Gastrocnemius medialis (tissue), 4 donors: ENCODE data around the gene MYOCD. TPM values are rescaled to one million over a fixed set of nuclear protein-coding genes. Genes with fewer than 3 reads are reported as not detected.

ENCODE experiments used
- ATAC-seq, 2 donors: fragments of 150-250 bp; one replicate each; pipeline ENCODE4 v1.9.1; 2016
- DNase-seq, 2 donors: peaks; one replicate each; pipeline ENCODE4 v3.0.0-alpha.2; 2019
- H3K27ac ChIP-seq, 4 donors: fragments of 200-600 bp; sonication (generic); 1 replicate in 1 of 4; 2 replicates in 3 of 4; pipeline ENCODE4 v1.5.1; 2016 to 2018; ENCODE audit warnings: mild to moderate bottlenecking in 2 of 4, moderate library complexity in 1 of 4
- H3K27me3 ChIP-seq, 3 donors: fragments of 200-600 bp; sonication (generic) in 2 of 3; 1 replicate in 1 of 3; 2 replicates in 2 of 3; pipeline versions ENCODE4 v1.5.1 to v1.6.0; 2016 to 2019; ENCODE audit warnings: mild to moderate bottlenecking in 1 of 3, moderate library complexity in 1 of 3
- H3K36me3 ChIP-seq, 2 donors: fragments of 200-600 bp; sonication (generic) in 1 of 2; one replicate each; pipeline ENCODE4 v1.5.1; 2017 to 2018
- H3K4me1 ChIP-seq, 2 donors: fragments of 200-600 bp; sonication (generic) in 1 of 2; one replicate each; pipeline ENCODE4 v1.5.1; 2016 to 2017; ENCODE audit warnings: mild to moderate bottlenecking in 2 of 2
- H3K4me3 ChIP-seq, 4 donors: fragments of 200-600 bp; sonication (generic) in 3 of 4; 1 replicate in 1 of 4; 2 replicates in 3 of 4; pipeline ENCODE4 v1.5.1; 2016 to 2019; ENCODE audit warnings: mild to moderate bottlenecking in 2 of 4
- H3K9me3 ChIP-seq, 3 donors: fragments of 200-600 bp; sonication (generic) in 2 of 3; 1 replicate in 1 of 3; 2 replicates in 2 of 3; pipeline ENCODE4 v1.5.1; 2016 to 2019
- CTCF ChIP-seq, 5 experiments: fragments of 450-650 bp in 3 of 5; fragments of 200-600 bp in 2 of 5; sonication (generic) in 2 of 5; IDR thresholded peaks in 4 of 5; conservative IDR thresholded peaks in 1 of 5; 1 replicate in 4 of 5; 2 replicates in 1 of 5; pipeline ENCODE4 v1.5.1; 2016 to 2019; ENCODE audit warnings: antibody characterized with exemption in 5 of 5, mild to moderate bottlenecking in 3 of 5, moderate library complexity in 3 of 5
- POLR2A ChIP-seq, 2 donors: fragments of 450-650 bp; IDR thresholded peaks; one replicate each; pipeline ENCODE4 v1.6.1; 2017; ENCODE audit warnings: antibody characterized with exemption in 2 of 2, mild to moderate bottlenecking in 2 of 2, moderate library complexity in 2 of 2
- in situ Hi-C, 4 donors: fragments of 200-750 bp; cut with MboI; loops; one replicate each; pipeline versions ENCODE4 v1.15.0 to v1.8.0; 2017; ENCODE audit warnings: low sequenced_read_pairs in 4 of 4
- intact Hi-C: fragments of 100-400 bp; cut with DNase I; formaldehyde crosslinking; loops from one replicate; pipeline ENCODE4 v1.15.1; 2023; ENCODE audit warnings: low total_unique reads
- total RNA-seq, 4 donors: library from RNA; depleted of rRNA; stranded (reverse); fragments of >200 nt; gene quantifications; one replicate each; pipeline versions ENCODE4 v1.1.0 to v1.2.3, GENCODE V29; 2016

Gene MYOCD
- total RNA-seq, 4 donors from 2014 or later, result 0.36 to 2.7 (median 1.2) TPM

DNA sequence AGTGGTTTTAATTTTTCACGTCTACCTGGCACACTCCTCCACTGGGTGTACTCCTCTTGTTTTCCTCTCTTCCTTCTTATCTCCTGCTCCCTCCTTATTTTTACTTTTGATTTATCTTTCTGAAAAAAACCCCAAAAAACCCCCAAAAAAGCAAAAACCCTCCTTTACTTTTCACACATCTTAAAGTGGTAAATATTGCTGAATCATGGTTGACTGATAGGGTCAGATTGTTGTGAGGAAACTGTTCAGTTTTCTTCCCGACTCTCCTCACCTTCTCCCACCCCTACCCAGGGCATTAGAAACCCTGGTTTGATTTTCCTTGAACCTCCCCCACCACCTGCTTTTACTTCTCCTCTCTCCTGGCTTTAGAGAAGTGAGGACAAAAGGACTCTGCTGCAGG is 149.0 kb downstream of the MYOCD start:
- in situ Hi-C loops (loop anchor here in 1 of 4 donors (10.0 kb wide), 1 partner anchor 60 kb away; no protein-coding TSS in a partner anchor), intact Hi-C loops (no loop called here)
- Histone ChIP-seq H3K9me3 (no peaks in the 10 kb centered on the region), H3K4me1 (no peaks in the 10 kb centered on the region), H3K4me3 (no peak overlapping the region), H3K36me3 (no peaks in the 10 kb centered on the region), H3K27ac (no peak overlapping the region), H3K27me3 (no peaks in the 10 kb centered on the region)
- DNase-seq (no peak), ATAC-seq (no peak)
- TF ChIP-seq CTCF (IDR thresholded peaks at IDR 0.05 in 4 of 5, conservative IDR thresholded peaks at IDR 0.05 in 1 of 5), result no peak
- no peak for TF ChIP-seq POLR2A (IDR thresholded peaks at IDR 0.05)

DNA sequence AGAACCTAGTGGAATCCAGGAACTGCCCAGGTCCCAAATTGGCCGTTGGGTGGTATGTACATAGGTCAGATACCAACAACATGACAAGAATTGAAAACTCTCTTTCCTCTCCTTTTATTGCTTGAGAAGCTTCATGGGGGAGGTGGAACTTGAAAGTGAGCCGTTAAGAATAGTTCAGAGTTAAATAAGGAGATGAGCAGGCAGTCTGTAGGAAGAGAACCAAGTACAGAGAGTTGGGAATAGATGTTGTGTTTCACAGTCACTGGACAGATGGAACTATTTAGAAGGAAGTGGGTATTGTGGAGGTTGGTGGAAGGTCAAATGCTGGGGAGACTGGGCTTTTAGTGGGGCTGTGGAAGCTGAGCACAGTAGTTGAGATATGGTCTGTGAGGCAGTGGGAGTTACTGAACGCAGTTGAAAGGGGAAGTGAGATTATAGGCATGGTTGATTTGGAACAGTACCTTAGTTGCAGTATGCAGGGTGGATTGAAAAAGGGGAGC is 150.0 kb downstream of the MYOCD start:
- Histone ChIP-seq H3K27me3 (no peaks in the 10 kb centered on the region), H3K27ac (no peak overlapping the region), H3K4me3 (no peak overlapping the region), H3K9me3 (no peaks in the 10 kb centered on the region), H3K4me1 (no peaks in the 10 kb centered on the region), H3K36me3 (no peaks in the 10 kb centered on the region)
- ATAC-seq (no peak), DNase-seq (no peak)
- no peak for TF ChIP-seq POLR2A (IDR thresholded peaks at IDR 0.05)
- TF ChIP-seq CTCF (IDR thresholded peaks at IDR 0.05 in 4 of 5, conservative IDR thresholded peaks at IDR 0.05 in 1 of 5), result no peak
- intact Hi-C loops, result no loop called here
- in situ Hi-C loops, result loop anchor here in 1 of 4 donors (10.0 kb wide), 1 partner anchor 59 kb away; no protein-coding TSS in a partner anchor

Other genes starting within 250 kb of the MYOCD start
- gene ARHGAP44, start 123.6 kb downstream of the MYOCD start, total RNA-seq, result 1 to 10 TPM; 1.4 to 6.2 (median 2.1) TPM